B cell (primary cell): ENCODE measurements around the gene ATP9B. TPM values are rescaled to one million over a fixed set of nuclear protein-coding genes. Genes with fewer than 3 reads are reported as not detected.

Experiments
- ATAC-seq: fragments of 200-7000 bp; cut with Tn5 transposase; one replicate; pipeline ENCODE4 v1.10.0; 2021; ENCODE audit warnings: low read depth, mild to moderate bottlenecking, moderate number of reproducible peaks, moderate library complexity
- CTCF ChIA-PET: fragments of 350-600 bp; sonication (Branson Sonifier 250); formaldehyde crosslinking; loops from one replicate; lab custom pipeline; 2021; ENCODE audit warnings: antibody characterized with exemption, inconsistent platforms; lab: Charles Lee
- POLR2A ChIA-PET: fragments of 350-600 bp; sonication (Branson Sonifier 250); formaldehyde crosslinking; loops from one replicate; lab custom pipeline; 2021; ENCODE audit warnings: antibody characterized with exemption; lab: Charles Lee
- DNase-seq: peaks from one replicate; pipeline ENCODE4 v3.0.0; 2013
- H2AFZ ChIP-seq: 2 replicates; pipeline ENCODE4 v1.6.1; 2012; ENCODE audit warnings: mild to moderate bottlenecking, low read depth, low read length; ENCODE audit not compliant: insufficient read depth, poor library complexity, severe bottlenecking
- H3K27ac ChIP-seq, 2 donors: 1 replicate in 1 of 2; 2 replicates in 1 of 2; pipeline ENCODE4 v1.5.1; 2012 to 2013; ENCODE audit warnings: low read length in 2 of 2, mild to moderate bottlenecking in 2 of 2, moderate library complexity in 1 of 2
- H3K27me3 ChIP-seq, 4 experiments: fragments of 200-600 bp in 1 of 4; sonication (generic) in 1 of 4; replicated peaks in 1 of 4; 1 replicate in 2 of 4; 2 replicates in 2 of 4; pipeline versions ENCODE4 v1.6.1 to v1.7.0; 2013 to 2016; ENCODE audit warnings: low read length in 3 of 4, mild to moderate bottlenecking in 2 of 4, mixed read lengths in 1 of 4, moderate library complexity in 1 of 4; ENCODE audit not compliant: insufficient read depth in 4 of 4, control insufficient read depth in 3 of 4; ENCODE audit errors: control extremely low read depth in 1 of 4
- H3K36me3 ChIP-seq, 2 experiments: replicated peaks in 1 of 2; 1 replicate in 1 of 2; 2 replicates in 1 of 2; pipeline versions ENCODE4 v1.6.1 to v1.7.1; 2013; ENCODE audit warnings: low read length in 1 of 2; ENCODE audit not compliant: insufficient read depth in 2 of 2, control insufficient read depth in 1 of 2; ENCODE audit errors: control extremely low read depth in 1 of 2, extremely low read depth in 1 of 2
- H3K4me1 ChIP-seq, 2 donors: fragments of 200-600 bp in 1 of 2; sonication (generic) in 1 of 2; 1 replicate in 1 of 2; 2 replicates in 1 of 2; pipeline versions ENCODE4 v1.5.1 to v1.6.1; 2013 to 2017; ENCODE audit warnings: low read length in 2 of 2; ENCODE audit not compliant: control insufficient read depth in 2 of 2, insufficient read depth in 2 of 2
- H3K4me2 ChIP-seq: replicated peaks from 2 replicates; pipeline ENCODE3; 2012; ENCODE audit warnings: mild to moderate bottlenecking, low read depth, low read length; ENCODE audit not compliant: poor library complexity, severe bottlenecking
- H3K4me3 ChIP-seq, 5 experiments: fragments of 200-600 bp in 1 of 5; sonication (generic) in 1 of 5; 1 replicate in 3 of 5; 2 replicates in 2 of 5; pipeline versions ENCODE4 v1.5.1 to v1.7.0; 2011 to 2016; ENCODE audit warnings: low read length in 4 of 5, mild to moderate bottlenecking in 4 of 5, low read depth in 2 of 5, control low read depth in 1 of 5, moderate library complexity in 1 of 5; ENCODE audit not compliant: insufficient read depth in 1 of 5; ENCODE audit errors: control extremely low read depth in 1 of 5, extremely low read depth in 1 of 5
- H3K79me2 ChIP-seq: fragments of 200-600 bp; sonication (generic); one replicate; pipeline ENCODE4 v1.6.0; 2016; ENCODE audit warnings: low read length; ENCODE audit not compliant: control insufficient read depth, insufficient read depth
- H3K9ac ChIP-seq: fragments of 200-600 bp; sonication (generic); 2 replicates; pipeline ENCODE4 v1.6.1; 2017; ENCODE audit warnings: mild to moderate bottlenecking, low read length, moderate library complexity
- H3K9me3 ChIP-seq, 3 donors: one replicate each; pipeline versions ENCODE4 v1.6.1 to v1.7.1; 2013; ENCODE audit warnings: low read length in 2 of 3; ENCODE audit not compliant: control insufficient read depth in 2 of 3, insufficient read depth in 1 of 3; ENCODE audit errors: control extremely low read depth in 1 of 3
- H4K20me1 ChIP-seq: 2 replicates; pipeline ENCODE4 v1.6.0; 2012; ENCODE audit warnings: mild to moderate bottlenecking, low read length; ENCODE audit not compliant: insufficient read depth, control insufficient read depth, poor library complexity, severe bottlenecking
- H3K27ac Mint-ChIP-seq: one replicate; pipeline ENCODE4 v1.8.0; 2021; ENCODE audit warnings: mixed read lengths
- H3K27me3 Mint-ChIP-seq: one replicate; pipeline ENCODE4 v1.8.0; 2021; ENCODE audit warnings: mixed read lengths
- H3K4me1 Mint-ChIP-seq: one replicate; pipeline ENCODE4 v1.8.0; 2021; ENCODE audit warnings: mixed read lengths
- H3K4me3 Mint-ChIP-seq: one replicate; pipeline ENCODE4 v1.8.0; 2021; ENCODE audit warnings: mixed read lengths
- H3K9me3 Mint-ChIP-seq: one replicate; pipeline ENCODE4 v1.8.0; 2022; ENCODE audit warnings: mixed read lengths; ENCODE audit not compliant: insufficient read depth
- EZH2 ChIP-seq: IDR thresholded peaks from 2 replicates; pipeline ENCODE4 v1.6.1; 2012; ENCODE audit warnings: borderline replicate concordance, low read depth, mild to moderate bottlenecking, moderate library complexity, low read length; ENCODE audit not compliant: insufficient read depth, poor library complexity, severe bottlenecking
- WGBS: methylation state at CpG from one replicate; pipeline ENCODE4 v1.1.5; 2013; ENCODE audit warnings: missing lambda C conversion rate; ENCODE audit not compliant: insufficient coverage; 5-methylcytosine and 5-hydroxymethylcytosine counted together
- intact Hi-C: fragments of 100-400 bp; cut with micrococcal nuclease; formaldehyde crosslinking; loops from one replicate; pipeline ENCODE4 v1.10.0; 2022
- polyA plus RNA-seq: library from polyadenylated mRNA; depleted of rRNA; stranded (reverse); fragments of >200 nt; gene quantifications from 2 replicates; pipeline ENCODE4 v1.2.3, GENCODE V29; 2012
- total RNA-seq, 2 donors: library from RNA; stranded (reverse); fragments of 120-200 nt in 1 of 2; gene quantifications; 1 replicate in 1 of 2; 2 replicates in 1 of 2; pipeline versions ENCODE4 v1.2.3 to v1.2.4, GENCODE V29; 2013 to 2022
- TF ChIP-seq, protein P1 (sequence below): fragments of 200-600 bp; IDR thresholded peaks from one replicate; pipeline ENCODE4 v1.8.0; 2022; ENCODE audit warnings: antibody characterized with exemption, mild to moderate bottlenecking

The ATP9B gene
- total and polyA plus RNA-seq, 2 donors (not counting 1 experiment from before 2014, with no cell fraction given), result 34.3 to 71.7 TPM

DNA sequence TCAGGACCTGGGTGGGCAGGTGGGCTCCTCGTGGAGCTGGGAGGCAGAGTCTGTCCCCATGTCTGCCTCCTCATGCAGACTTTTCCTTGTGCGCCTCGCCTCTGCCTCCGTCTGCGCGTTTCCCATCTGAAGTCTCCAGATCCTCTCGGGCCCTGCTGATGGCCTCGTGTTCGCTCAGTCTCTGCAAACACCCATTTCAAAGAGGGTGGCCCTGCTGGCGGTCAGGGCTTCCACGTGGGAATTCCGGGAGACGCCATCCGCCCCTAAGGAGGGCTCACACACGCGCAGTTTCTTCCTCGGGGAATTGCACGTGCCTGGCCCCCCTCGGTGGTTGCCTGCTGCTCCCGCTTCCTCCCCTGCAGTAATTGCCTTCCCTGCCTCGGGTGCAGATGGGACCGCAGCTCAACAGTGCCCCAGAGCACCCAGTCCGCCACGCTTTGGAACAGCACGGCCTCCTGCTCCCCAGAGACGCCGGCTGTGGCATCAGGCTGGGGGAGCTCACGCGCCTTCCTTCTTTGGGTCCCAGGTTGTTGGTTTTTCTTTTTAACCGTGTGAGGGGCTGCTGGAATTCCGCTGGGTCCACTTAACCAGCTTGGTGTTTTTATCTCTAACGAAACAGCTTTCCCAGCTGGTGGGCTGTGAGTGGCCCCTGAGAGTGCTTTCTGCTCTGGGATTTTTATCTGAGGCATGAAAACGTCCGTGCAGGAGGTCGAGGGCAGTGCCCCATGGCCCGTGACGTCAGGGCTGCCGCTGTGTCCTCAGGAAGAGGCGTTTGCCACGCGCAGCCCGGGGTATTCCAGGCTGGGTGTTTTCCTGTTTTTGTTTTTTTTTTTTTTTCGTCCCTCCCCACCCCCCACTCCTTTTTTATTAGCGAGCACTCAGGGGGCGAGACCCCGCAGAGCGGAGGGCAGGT, 342.7 kb downstream of the ATP9B start:
- Histone ChIP-seq H3K79me2 (peaks cover 98% of the 10 kb centered on the region), H3K9ac (no peak overlapping the region), H3K4me3 (no peak overlapping the region), H4K20me1 (peaks cover 82% of the 10 kb centered on the region), H3K4me2 (no peak overlapping the region), H2AFZ (no peak overlapping the region), H3K27me3 (no peaks in the 10 kb centered on the region), H3K27ac (no peak overlapping the region), H3K36me3 (peaks cover 3 to 70% of the 10 kb centered on the region in 2 experiments), H3K9me3 (no peaks in the 10 kb centered on the region), H3K4me1 (peaks cover 3 to 4% of the 10 kb centered on the region in 2 donors)
- Mint-ChIP-seq H3K4me1 (peaks cover 32% of the 10 kb centered on the region), H3K27me3 (no peaks in the 10 kb centered on the region), H3K27ac (no peak overlapping the region), H3K4me3 (no peak overlapping the region), H3K9me3 (no peaks in the 10 kb centered on the region)
- ChIA-PET POLR2A (no interaction called here), CTCF (no interaction called here)
- no peak for DNase-seq
- intact Hi-C loops, result no loop called here
- no peak for ATAC-seq
- 97% methylated on average over 38 of the region's 47 CpGs for WGBS
- no peak for TF ChIP-seq EZH2
- TF ChIP-seq, protein P1, sequence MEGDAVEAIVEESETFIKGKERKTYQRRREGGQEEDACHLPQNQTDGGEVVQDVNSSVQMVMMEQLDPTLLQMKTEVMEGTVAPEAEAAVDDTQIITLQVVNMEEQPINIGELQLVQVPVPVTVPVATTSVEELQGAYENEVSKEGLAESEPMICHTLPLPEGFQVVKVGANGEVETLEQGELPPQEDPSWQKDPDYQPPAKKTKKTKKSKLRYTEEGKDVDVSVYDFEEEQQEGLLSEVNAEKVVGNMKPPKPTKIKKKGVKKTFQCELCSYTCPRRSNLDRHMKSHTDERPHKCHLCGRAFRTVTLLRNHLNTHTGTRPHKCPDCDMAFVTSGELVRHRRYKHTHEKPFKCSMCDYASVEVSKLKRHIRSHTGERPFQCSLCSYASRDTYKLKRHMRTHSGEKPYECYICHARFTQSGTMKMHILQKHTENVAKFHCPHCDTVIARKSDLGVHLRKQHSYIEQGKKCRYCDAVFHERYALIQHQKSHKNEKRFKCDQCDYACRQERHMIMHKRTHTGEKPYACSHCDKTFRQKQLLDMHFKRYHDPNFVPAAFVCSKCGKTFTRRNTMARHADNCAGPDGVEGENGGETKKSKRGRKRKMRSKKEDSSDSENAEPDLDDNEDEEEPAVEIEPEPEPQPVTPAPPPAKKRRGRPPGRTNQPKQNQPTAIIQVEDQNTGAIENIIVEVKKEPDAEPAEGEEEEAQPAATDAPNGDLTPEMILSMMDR, result no peak

DNA sequence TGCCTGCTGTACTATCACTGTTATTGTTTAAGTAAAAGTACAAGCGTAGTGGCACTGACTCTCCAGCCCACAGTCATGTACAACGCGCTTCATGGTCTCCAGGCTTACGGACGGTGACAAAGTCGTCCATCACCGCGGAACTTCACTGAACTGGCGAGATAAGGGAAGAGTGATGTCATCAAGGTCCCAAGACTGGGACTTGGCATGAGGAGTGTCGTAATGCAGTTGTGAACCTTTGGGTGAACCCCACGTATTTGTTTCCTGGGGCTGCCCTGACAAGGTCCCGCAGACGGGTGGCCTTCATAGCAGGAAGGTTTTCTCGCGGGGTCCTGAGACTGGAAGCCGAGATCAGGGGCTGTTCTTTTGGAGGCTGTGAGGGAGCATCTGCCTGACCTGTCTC, 343.8 kb downstream of the ATP9B start:
- H3K27ac Mint-ChIP-seq, result no peak overlapping the region

More for the DNA sequence above, 343.8 kb downstream of the ATP9B start:
- Mint-ChIP-seq H3K4me3 (no peak overlapping the region), H3K27me3 (no peaks in the 10 kb centered on the region), H3K9me3 (no peaks in the 10 kb centered on the region), H3K4me1 (peaks cover 22% of the 10 kb centered on the region)
- Histone ChIP-seq H3K4me2 (no peak overlapping the region), H3K9me3 (no peaks in the 10 kb centered on the region), H3K4me3 (no peak overlapping the region), H3K27me3 (no peaks in the 10 kb centered on the region), H3K9ac (no peak overlapping the region), H3K27ac (no peak overlapping the region), H2AFZ (no peak overlapping the region), H3K79me2 (peaks cover 94% of the 10 kb centered on the region), H4K20me1 (peaks cover 87% of the 10 kb centered on the region), H3K4me1 (no peaks in the 10 kb centered on the region), H3K36me3 (peaks cover 3 to 61% of the 10 kb centered on the region in 2 experiments)
- ChIA-PET CTCF (no interaction called here), POLR2A (no interaction called here)
- ATAC-seq (no peak), DNase-seq (no peak)
- 94% methylated on average over 12 of the region's 16 CpGs for WGBS
- TF ChIP-seq EZH2, result no peak
- TF ChIP-seq, protein P1, result no peak
- intact Hi-C loops, result no loop called here
